Spleen (tissue), 7 donors: Measurements from ENCODE around the gene UBR1.

Experiments used
- POLR2A ChIP-seq, 3 donors: fragments of 450-650 bp; IDR thresholded peaks; one replicate each; pipeline ENCODE4 v1.5.1; 2017; ENCODE audit warnings: antibody characterized with exemption in 3 of 3, mild to moderate bottlenecking in 1 of 3
- POLR2AphosphoS5 ChIP-seq, 3 donors: sonication (generic); formaldehyde crosslinking; IDR thresholded peaks; one replicate each; pipeline ENCODE4 v1.5.1; 2017; ENCODE audit warnings: antibody characterized with exemption in 3 of 3
- TF ChIP-seq, protein P1 (sequence below), 11 experiments: fragments of 200-600 bp in 7 of 11; fragments of 450-650 bp in 4 of 11; sonication (generic) in 4 of 11; IDR thresholded peaks in 8 of 11; conservative IDR thresholded peaks in 3 of 11; 1 replicate in 7 of 11; 2 replicates in 4 of 11; pipeline versions ENCODE4 v1.4.0 to v1.8.0; 2016 to 2021; ENCODE audit warnings: antibody characterized with exemption in 11 of 11, inconsistent platforms in 4 of 11, mild to moderate bottlenecking in 1 of 11
- donor health status: DM: no; HTN: no; CAD: no; lungs with moderate emphysema.
- donor health status: DM: no; HTN: no; CAD: no.
- donor health status: DM: no; HTN: no; CAD: no.

DNA sequence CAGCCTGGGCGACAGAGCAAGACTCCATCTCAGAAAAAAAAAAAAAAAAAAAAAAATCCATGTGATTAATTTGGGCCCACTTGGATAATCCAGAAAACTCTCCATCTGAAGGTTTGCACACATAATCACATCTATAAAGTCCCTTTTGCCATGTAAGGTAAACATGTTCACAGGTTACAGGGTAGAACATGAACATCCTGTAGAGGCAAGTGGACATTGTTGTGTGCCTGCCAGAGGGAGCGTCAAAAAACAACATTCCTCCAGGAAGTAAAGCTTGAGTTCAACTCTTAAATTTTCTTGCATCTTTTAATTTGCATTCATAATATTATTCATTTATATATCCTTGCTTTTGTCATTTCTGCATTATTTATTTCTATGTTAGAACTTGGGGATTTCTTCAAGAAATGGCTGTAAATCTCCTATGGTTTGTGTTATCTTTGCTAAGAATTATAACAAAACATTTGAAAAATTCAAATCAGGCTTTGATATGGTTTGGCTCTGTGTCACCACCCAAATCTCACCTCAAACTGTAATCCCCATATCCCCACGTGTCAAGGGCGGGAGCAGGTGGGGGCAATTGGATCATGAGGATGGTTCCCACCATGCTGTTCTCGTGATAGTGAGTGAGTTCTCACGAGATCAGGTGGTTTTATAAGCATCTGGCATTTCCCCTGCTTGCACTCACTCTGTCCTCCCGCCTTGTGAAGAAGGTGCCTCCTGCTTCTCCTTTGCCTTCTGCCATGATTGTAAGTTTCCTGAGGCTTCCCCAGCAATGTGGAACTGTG, 173.9 kb downstream of the UBR1 start:
- TF ChIP-seq, protein P1, sequence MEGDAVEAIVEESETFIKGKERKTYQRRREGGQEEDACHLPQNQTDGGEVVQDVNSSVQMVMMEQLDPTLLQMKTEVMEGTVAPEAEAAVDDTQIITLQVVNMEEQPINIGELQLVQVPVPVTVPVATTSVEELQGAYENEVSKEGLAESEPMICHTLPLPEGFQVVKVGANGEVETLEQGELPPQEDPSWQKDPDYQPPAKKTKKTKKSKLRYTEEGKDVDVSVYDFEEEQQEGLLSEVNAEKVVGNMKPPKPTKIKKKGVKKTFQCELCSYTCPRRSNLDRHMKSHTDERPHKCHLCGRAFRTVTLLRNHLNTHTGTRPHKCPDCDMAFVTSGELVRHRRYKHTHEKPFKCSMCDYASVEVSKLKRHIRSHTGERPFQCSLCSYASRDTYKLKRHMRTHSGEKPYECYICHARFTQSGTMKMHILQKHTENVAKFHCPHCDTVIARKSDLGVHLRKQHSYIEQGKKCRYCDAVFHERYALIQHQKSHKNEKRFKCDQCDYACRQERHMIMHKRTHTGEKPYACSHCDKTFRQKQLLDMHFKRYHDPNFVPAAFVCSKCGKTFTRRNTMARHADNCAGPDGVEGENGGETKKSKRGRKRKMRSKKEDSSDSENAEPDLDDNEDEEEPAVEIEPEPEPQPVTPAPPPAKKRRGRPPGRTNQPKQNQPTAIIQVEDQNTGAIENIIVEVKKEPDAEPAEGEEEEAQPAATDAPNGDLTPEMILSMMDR (IDR thresholded peaks at IDR 0.05 in 8 of 11, conservative IDR thresholded peaks at IDR 0.05 in 3 of 11): no peak
- TF ChIP-seq POLR2A (IDR thresholded peaks at IDR 0.05): no peak
- TF ChIP-seq POLR2AphosphoS5 (IDR thresholded peaks at IDR 0.05): no peak
